Measurements from ENCODE around the gene NR1D2. TPM values are rescaled to one million over a fixed set of nuclear protein-coding genes. Genes with fewer than 3 reads are reported as not detected.
A peak's percentile ranks its signal among the peaks of the same experiment; 100 is the strongest.

NR1D2 gene
- total RNA-seq, 1 experiment from 2014 or later: 9.5 TPM

GRCh38 chr3:23944007-23944783 lies 891 bp upstream of the NR1D2 start:
- in situ Hi-C loops (cut with HindIII; ENCODE audit: low pct_unique_long_range_greater_than_20kb, low sequenced_read_pairs) (no loop called here), intact Hi-C loops (cut with micrococcal nuclease; ENCODE audit: unreplicated experiment) (no loop called here)
- POLR2A ChIA-PET: no interaction called here
- peak overlapping the region; percentile 48; the same call in 1 of the 2 replicates for H3K27ac ChIP-seq (ENCODE audit: low read length)
- peaks cover 25% of the 10 kb centered on the region for H3K4me1 ChIP-seq (ENCODE audit: control insufficient read depth, insufficient read depth, low read length)
- no peaks in the 10 kb centered on the region for H3K27me3 ChIP-seq (ENCODE audit: control insufficient read depth, insufficient read depth, low read length)
- no peaks in the 10 kb centered on the region for H3K9me3 ChIP-seq (ENCODE audit: control insufficient read depth, insufficient read depth, low read depth, low read length)
- CTCF ChIA-PET: no interaction called here
- DNase-seq (ENCODE audit: low read depth, low spot score): no peak
- TF ChIP-seq REST (IDR thresholded peaks at IDR 0.05; ENCODE audit: insufficient read depth in 1 of 2, low read depth in 2 of 2, low read length in 1 of 2): no peak
- no peak for TF ChIP-seq POLR2AphosphoS5 (IDR thresholded peaks at IDR 0.05; ENCODE audit: low read depth, low read length)
- no peak for TF ChIP-seq CTCF (IDR thresholded peaks at IDR 0.05)
- no peak for TF ChIP-seq TCF7L2 (IDR thresholded peaks at IDR 0.05; ENCODE audit: low read depth, low read length)
- H3K4me3 ChIP-seq (ENCODE audit: low read depth in 2 of 2, low read length in 2 of 2): peak overlapping the region; percentile 66 to 68
- H3K36me3 ChIP-seq (ENCODE audit: control insufficient read depth, insufficient read depth, low read length): no peaks in the 10 kb centered on the region; the same call in 1 of the 2 replicates
- BruUV-seq (replicated peaks): TSS peak; percentile 80
- ATAC-seq: no peak

- DNase-seq (ENCODE audit: low read depth, low spot score): no peak
- no peak for ATAC-seq
- H3K36me3 ChIP-seq (ENCODE audit: control insufficient read depth, insufficient read depth, low read length): no peaks in the 10 kb centered on the region; the same call in 1 of the 2 replicates
- intact Hi-C loops (cut with micrococcal nuclease; ENCODE audit: unreplicated experiment) (no loop called here), in situ Hi-C loops (cut with HindIII; ENCODE audit: low pct_unique_long_range_greater_than_20kb, low sequenced_read_pairs) (no loop called here)
- peaks cover 33% of the 10 kb centered on the region for H3K4me1 ChIP-seq (ENCODE audit: control insufficient read depth, insufficient read depth, low read length)
- CTCF ChIA-PET: no interaction called here
- no peaks in the 10 kb centered on the region for H3K9me3 ChIP-seq (ENCODE audit: control insufficient read depth, insufficient read depth, low read depth, low read length)
- no TSS peak for BruUV-seq (replicated peaks)
- peak overlapping the region; percentile 27 to 68; a peak in 3 of 4 replicates for H3K4me3 ChIP-seq (ENCODE audit: low read depth in 2 of 2, low read length in 2 of 2)
- H3K27ac ChIP-seq (ENCODE audit: low read length): no peak overlapping the region
- POLR2A ChIA-PET: no interaction called here
- H3K27me3 ChIP-seq (ENCODE audit: control insufficient read depth, insufficient read depth, low read length): no peaks in the 10 kb centered on the region
- TF ChIP-seq TCF7L2 (IDR thresholded peaks at IDR 0.05; ENCODE audit: low read depth, low read length) (no peak), POLR2AphosphoS5 (IDR thresholded peaks at IDR 0.05; ENCODE audit: low read depth, low read length) (no peak), SIN3A (IDR thresholded peaks at IDR 0.05; ENCODE audit: borderline replicate concordance, insufficient read depth, low read depth, low read length) (peak; percentile 83; the same call in 1 of the 2 replicates), CTCF (IDR thresholded peaks at IDR 0.05) (no peak)
Observed at GRCh38 chr3:23945663-23945912, 502 bp downstream of the NR1D2 start.
